GM12873 (cell line): ENCODE data around the gene KRT6C.

Experiments used
- TF ChIP-seq, protein P1 (sequence below): IDR thresholded peaks from 2 replicates; pipeline ENCODE4 v1.5.1; 2012; ENCODE audit warnings: low read depth, mild to moderate bottlenecking, moderate library complexity, low read length, control low read depth; ENCODE audit not compliant: insufficient read depth; ENCODE audit errors: missing control alignments

KRT6C gene

DNA sequence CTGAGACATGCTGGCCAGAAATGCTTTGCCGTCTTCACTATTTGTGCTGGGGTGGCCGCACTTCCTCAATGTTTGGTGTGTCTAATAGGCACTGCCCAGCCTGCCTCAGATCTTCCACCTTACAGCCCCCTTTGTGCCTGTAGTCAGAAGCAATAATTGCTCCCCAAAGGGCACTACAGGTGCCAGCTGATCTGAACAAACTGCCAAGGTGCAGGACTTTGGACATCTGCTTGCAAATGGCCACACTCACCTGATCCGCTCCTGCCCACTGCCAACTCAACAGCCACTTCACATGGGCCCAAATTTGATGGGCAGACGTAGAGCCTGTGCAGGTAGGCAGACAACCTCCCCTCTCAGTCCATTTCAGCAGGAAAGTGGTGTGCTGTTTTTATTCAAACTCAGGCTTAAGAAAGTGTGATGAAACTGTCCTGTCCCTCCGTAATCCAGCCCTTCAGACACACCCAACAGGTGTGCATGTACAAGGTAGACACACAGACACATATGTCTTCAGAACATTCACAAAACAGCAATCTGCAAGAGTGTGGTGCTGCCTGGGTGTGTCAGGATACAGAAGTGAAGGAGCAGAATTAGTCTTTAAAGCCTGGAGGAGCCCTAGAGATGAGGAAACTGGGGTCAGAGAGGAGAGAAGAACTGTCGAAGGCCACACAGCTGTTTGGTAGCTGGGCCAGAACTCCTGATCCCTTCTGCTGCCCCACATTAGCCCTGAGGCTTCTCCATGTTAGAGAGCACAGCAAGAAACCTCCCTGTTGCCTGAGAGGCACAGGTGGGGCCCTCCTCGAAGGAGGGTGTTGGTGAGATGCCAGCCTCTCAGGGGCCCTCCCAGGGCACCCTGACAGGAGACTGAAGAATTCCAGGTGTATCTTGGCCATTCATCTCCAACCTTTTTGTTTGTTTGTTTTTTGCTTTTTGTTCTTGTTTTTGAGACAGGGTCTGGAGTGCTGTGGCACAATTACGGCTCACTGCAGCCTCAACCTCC is 35.0 kb downstream of the KRT6C start:
- TF ChIP-seq, protein P1, sequence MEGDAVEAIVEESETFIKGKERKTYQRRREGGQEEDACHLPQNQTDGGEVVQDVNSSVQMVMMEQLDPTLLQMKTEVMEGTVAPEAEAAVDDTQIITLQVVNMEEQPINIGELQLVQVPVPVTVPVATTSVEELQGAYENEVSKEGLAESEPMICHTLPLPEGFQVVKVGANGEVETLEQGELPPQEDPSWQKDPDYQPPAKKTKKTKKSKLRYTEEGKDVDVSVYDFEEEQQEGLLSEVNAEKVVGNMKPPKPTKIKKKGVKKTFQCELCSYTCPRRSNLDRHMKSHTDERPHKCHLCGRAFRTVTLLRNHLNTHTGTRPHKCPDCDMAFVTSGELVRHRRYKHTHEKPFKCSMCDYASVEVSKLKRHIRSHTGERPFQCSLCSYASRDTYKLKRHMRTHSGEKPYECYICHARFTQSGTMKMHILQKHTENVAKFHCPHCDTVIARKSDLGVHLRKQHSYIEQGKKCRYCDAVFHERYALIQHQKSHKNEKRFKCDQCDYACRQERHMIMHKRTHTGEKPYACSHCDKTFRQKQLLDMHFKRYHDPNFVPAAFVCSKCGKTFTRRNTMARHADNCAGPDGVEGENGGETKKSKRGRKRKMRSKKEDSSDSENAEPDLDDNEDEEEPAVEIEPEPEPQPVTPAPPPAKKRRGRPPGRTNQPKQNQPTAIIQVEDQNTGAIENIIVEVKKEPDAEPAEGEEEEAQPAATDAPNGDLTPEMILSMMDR, result no peak

DNA sequence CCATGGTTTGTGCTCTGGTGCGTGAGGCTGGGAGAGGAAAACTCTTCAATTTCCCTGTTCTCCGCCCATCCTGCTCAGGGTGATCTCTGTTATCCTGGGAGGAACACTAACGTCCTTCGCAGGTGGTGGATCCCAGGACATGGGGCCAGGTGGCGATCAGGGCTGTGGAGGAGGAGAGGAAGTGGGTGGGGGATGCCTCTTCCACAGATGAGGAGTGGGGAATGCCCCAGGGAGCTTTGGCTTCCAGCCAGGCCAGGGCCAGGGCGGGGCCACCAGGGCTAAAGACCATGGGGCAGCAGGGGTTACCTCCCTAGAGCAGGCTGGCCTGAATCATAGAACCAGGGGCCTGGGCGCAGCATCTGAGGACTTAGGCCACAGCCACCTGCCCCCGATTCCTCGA is 36.1 kb downstream of the KRT6C start:
- TF ChIP-seq, protein P1, result no peak

DNA sequence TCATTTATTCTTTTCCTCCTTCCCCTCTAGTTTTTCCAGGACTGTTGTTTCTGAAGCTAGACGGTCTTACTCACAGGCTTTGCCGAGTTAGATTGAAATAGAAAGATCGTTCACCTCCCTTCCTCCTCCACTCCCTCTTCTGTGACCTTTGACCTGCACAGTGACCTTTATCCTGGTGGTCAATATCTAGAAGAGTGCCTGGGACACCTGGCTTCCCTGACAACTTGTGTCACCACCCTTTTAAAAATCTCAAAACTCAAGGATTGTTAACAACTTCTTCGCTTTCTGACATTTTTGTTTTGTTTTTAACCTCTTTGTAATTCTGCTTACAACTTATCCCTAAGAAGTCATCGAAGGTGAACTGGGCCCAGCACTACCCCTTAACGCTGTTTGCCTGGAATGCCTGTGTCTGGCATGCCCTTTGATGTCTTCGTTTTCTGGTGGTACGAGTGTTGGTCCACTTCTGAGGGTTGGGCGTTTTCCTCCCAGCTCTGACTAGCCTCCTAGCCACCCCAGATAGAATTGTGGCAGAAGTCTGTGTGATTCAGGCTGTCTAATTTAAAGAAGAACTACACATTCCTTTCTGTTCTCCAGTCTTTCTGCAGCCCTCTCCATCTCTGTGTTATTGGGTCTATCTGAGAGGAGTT is 36.7 kb downstream of the KRT6C start:
- TF ChIP-seq, protein P1, result no peak

DNA sequence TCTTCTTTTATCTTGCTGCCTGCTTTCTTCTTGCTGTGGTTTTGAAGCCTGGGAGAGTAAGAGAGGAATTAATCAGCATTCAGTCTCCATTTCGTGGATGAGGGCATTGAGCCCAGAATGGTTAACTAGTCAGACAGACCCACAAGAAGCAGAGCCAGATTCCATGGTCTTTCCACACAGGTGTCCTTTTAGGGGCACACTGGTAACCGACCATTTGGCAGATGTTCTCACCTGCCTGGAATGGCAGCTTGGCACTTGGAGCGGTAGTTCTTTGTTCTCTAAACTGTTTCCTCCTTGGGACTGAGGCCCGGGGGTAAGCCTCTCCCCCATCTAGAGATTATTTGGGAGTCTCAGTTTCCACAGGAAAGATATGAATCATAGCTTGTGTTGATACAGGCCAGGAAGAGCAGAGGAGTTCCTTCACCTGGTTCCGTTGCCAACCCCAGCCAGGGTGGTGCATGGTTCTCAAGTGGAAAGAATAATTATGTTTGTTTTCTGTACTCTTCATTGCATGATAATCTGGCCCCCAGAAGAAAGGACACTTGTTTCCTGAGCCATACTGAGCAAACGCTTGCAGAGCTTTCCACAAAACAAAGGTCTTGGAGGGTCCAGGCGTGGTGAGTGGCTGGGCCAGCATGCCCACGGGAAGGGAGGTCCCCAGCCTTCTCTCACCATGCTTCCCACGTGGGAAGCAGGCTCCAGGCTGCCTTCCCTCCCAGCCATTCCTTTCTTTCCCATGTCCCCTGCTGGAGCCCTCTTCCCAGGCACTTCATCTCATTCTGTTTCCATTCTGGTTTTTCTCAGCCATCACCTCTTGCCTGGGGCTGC is 37.4 kb downstream of the KRT6C start:
- TF ChIP-seq, protein P1, result no peak

DNA sequence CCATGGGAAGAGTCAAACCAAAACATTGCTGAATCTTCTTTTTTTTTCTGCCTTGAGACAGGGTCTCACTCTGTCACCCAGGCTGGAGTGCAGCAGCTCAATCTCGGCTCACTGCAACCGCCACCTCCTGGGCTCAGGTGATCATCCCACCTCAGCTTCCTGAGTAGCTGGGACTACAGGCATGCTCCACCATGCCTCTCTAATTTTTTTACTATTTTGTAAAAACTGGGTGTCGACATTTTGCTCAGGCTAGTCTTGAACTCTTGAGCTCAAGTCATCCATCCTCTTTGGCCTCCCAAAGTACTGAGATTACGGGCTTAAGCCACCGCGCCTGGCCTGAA is 38.0 kb downstream of the KRT6C start:
- TF ChIP-seq, protein P1, result no peak

DNA sequence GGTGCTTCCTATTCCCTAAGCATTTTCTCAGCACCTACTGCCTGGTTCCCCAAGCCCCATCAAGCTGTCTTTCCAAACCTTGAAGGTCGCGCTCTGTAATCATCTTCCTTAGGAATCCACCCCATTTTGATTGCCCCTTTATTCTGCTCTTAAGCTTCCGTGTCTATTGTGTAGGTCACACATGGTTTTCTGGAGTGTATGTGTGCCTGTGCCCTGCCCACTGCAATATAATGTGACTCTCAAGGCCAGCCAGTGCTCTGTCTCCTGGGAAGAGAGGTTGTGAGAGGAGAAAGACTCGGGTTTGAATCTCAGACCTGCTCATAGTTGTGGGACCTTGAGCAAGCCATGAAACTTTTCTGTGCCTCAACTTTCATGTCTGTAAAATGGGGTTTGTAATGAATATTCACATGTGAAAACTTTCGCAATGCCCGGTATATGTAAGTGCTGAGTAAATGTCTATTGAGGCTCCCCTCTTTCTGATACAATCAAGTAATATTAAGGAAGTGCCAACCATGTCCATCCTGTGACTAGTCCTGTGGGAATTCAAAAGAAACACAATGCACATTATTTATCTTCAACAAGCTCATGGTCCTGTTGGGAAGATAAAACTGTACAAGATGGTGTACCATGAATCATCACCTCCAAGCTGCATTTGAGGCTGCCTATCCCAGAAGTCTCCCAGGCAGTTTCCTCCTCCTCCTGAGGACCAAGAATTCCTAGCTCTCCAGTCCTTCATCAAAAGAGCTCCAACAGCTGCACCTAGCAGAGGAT is 38.7 kb downstream of the KRT6C start:
- TF ChIP-seq, protein P1, result no peak
